ENCODE data around the gene JPH3. TPM values are rescaled to one million over a fixed set of nuclear protein-coding genes. Genes with fewer than 3 reads are reported as not detected.

The JPH3 gene
- total and polyA plus RNA-seq, 10 of the 15 experiments (the other 5 are each of a cell fraction or from before 2014, with no cell fraction given) = 0.05 TPM; not detected in 9

DNA sequence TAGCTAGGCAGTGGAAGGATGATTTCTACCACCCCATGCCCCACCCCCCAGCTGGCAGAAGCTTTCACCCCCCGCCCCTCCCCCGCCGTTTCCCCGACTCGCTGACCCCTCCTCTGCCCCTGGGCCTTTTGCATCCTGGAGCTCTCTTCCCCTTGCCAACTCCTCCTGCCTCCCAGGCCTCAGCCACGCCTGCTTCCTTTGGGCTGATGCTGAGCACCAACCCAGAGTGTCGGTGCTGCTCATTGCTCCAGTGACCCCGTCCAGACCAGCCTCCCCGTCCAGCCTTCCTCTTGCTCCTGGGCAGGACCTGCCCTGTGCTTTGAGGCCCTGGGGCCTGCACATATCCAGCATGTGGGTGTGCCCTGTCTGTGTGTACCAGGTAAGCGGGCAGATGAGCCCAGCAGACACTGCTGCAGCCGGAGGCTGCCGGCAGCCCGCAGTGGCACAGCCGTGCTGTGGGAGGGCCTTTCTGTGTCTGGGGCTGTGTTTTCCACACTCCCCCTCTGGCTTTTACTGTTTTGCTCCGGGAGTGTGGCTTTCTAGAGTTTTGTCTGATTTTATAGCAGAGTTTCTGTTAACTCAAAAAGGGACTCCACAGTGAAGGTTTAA lies 72.9 kb downstream of the JPH3 start:
- H3K79me2 ChIP-seq (ENCODE audit: control insufficient read depth, insufficient read depth, low read length) = no peaks in the 10 kb centered on the region
- H4K20me1 ChIP-seq (ENCODE audit: control insufficient read depth, insufficient read depth) = no peaks in the 10 kb centered on the region
- H3K36me3 ChIP-seq (ENCODE audit: control insufficient read depth in 2 of 2, insufficient read depth in 2 of 2, low read length in 1 of 2) = no peaks in the 10 kb centered on the region
- no TSS peak for BruUV-seq (replicated peaks)
- no peak overlapping the region for H3K4me2 ChIP-seq (ENCODE audit: control insufficient read depth, insufficient read depth)
- no peak overlapping the region for H3K9ac ChIP-seq (ENCODE audit: control insufficient read depth, insufficient read depth, low read length)
- no peak for DNase-seq (ENCODE audit: low read depth, low spot score)
- H3K4me3 ChIP-seq = no peak overlapping the region
- CTCF ChIA-PET = no interaction called here
- RAD21 ChIA-PET (ENCODE audit: unreplicated experiment) = no interaction called here
- in situ Hi-C loops (cut with MboI) = no loop called here
- H2AFZ ChIP-seq (ENCODE audit: control insufficient read depth, low read depth, low read length) = no peak overlapping the region
- 51% methylated on average over 10 of the region's 15 CpGs for WGBS (ENCODE audit: insufficient coverage, insufficient replicate concordance, low lambda C conversion rate, missing lambda C conversion rate)
- no peaks in the 10 kb centered on the region for H3K4me1 ChIP-seq (ENCODE audit: control insufficient read depth, insufficient read depth, low read length)
- ATAC-seq = no peak
- no peaks in the 10 kb centered on the region for H3K27me3 ChIP-seq (replicated peaks in 1 of 2; ENCODE audit: control insufficient read depth in 2 of 2, insufficient read depth in 2 of 2, low read length in 1 of 2)
- no peak for FAIRE-seq
- TF ChIP-seq, protein P1, sequence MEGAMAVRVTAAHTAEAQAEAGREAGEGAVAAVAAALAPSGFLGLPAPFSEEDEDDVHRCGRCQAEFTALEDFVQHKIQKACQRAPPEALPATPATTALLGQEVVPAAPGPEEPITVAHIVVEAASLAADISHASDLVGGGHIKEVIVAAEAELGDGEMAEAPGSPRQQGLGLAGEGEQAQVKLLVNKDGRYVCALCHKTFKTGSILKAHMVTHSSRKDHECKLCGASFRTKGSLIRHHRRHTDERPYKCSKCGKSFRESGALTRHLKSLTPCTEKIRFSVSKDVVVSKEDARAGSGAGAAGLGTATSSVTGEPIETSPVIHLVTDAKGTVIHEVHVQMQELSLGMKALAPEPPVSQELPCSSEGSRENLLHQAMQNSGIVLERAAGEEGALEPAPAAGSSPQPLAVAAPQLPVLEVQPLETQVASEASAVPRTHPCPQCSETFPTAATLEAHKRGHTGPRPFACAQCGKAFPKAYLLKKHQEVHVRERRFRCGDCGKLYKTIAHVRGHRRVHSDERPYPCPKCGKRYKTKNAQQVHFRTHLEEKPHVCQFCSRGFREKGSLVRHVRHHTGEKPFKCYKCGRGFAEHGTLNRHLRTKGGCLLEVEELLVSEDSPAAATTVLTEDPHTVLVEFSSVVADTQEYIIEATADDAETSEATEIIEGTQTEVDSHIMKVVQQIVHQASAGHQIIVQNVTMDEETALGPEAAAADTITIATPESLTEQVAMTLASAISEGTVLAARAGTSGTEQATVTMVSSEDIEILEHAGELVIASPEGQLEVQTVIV (IDR thresholded peaks at IDR 0.05; ENCODE audit: borderline replicate concordance, partially characterized antibody) = no peak
- TF ChIP-seq, protein P2, sequence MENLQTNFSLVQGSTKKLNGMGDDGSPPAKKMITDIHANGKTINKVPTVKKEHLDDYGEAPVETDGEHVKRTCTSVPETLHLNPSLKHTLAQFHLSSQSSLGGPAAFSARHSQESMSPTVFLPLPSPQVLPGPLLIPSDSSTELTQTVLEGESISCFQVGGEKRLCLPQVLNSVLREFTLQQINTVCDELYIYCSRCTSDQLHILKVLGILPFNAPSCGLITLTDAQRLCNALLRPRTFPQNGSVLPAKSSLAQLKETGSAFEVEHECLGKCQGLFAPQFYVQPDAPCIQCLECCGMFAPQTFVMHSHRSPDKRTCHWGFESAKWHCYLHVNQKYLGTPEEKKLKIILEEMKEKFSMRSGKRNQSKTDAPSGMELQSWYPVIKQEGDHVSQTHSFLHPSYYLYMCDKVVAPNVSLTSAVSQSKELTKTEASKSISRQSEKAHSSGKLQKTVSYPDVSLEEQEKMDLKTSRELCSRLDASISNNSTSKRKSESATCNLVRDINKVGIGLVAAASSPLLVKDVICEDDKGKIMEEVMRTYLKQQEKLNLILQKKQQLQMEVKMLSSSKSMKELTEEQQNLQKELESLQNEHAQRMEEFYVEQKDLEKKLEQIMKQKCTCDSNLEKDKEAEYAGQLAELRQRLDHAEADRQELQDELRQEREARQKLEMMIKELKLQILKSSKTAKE (IDR thresholded peaks at IDR 0.05; ENCODE audit: low read depth, poor library complexity, severe bottlenecking) = no peak
- TF ChIP-seq POLR2AphosphoS2 (IDR thresholded peaks at IDR 0.05; ENCODE audit: low read depth, low read length) = no peak
- TF ChIP-seq SMAD5 (IDR thresholded peaks at IDR 0.05; ENCODE audit: low read depth) = no peak
- TF ChIP-seq LARP7 (IDR thresholded peaks at IDR 0.05) = no peak
- no peak for TF ChIP-seq JUND (IDR thresholded peaks at IDR 0.05; ENCODE audit: low read depth, low read length)
- no peak for TF ChIP-seq EP300 (IDR thresholded peaks at IDR 0.05; ENCODE audit: borderline replicate concordance in 1 of 2, control insufficient read depth in 1 of 2, low read depth in 2 of 2, low read length in 2 of 2)
- no peak for TF ChIP-seq WRNIP1 (IDR thresholded peaks at IDR 0.05; ENCODE audit: borderline replicate concordance, low read depth, low read length)
- TF ChIP-seq PAX5 (IDR thresholded peaks at IDR 0.05; ENCODE audit: borderline replicate concordance, low read depth, low read length) = no peak
- no peak for TF ChIP-seq FOS (IDR thresholded peaks at IDR 0.05; ENCODE audit: borderline replicate concordance, extremely low read depth, insufficient read length)
- no peak for TF ChIP-seq STAT1 (conservative IDR thresholded peaks at IDR 0.05)
- no peak for TF ChIP-seq SPI1 (IDR thresholded peaks at IDR 0.05; ENCODE audit: borderline replicate concordance, insufficient read depth, low read depth, low read length)
- H3K9me3 ChIP-seq (replicated peaks; ENCODE audit: control insufficient read depth, insufficient read depth, low read length) = no peaks in the 10 kb centered on the region
- no peak overlapping the region for H3K27ac ChIP-seq (ENCODE audit: control insufficient read depth, insufficient read depth)
- intact Hi-C loops (cut with micrococcal nuclease; ENCODE audit: unreplicated experiment) = no loop called here
- SMC1A ChIA-PET (ENCODE audit: uncharacterized antibody, unreplicated experiment) = no interaction called here
- POLR2A ChIA-PET = no interaction called here

All from GM12878 (cell line).